NOMO-1 (cell line): ENCODE data around the gene NEK10.

Experiments used
- DNase-seq, 2 experiments: peaks; one replicate each; lab custom pipeline; 2025; ENCODE audit not compliant: unreplicated experiment in 2 of 2; lab: John Stamatoyannopoulos, UW

Gene NEK10

DNA sequence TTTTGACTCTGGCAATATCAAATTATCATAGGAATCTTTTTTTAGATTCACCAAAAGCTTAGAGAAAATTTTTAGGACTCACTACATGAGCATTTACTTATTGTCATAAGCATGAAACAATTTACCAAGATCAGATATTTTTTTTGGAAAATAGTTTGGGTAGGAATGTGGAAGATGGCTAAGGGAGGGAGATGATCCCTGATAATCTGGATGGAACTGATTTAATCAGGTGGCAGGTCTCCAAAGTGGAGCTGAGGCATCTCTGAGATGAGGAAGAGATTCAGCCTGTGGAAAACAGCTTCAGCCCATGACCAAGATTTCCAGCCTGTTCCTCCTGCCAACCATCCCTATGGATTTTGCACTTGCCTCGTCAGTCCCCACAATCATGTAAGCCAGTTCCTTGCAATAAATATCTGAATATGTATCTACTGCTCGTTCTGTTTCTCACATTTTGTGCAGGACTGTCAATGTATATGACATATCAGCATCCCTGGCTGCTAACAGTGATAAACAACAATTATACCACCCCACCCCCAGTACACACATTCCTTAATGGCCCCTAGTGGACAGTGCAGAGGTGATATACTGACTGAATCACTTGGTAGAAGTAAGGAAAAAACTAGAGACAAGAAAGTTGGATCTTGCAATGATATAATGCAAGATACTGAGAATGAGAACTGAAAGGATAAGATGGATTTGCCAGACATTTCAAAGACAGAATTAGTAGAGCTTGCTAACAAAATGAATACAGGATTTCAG is 183.8 kb downstream of the NEK10 start:
- DNase-seq: no peak

DNA sequence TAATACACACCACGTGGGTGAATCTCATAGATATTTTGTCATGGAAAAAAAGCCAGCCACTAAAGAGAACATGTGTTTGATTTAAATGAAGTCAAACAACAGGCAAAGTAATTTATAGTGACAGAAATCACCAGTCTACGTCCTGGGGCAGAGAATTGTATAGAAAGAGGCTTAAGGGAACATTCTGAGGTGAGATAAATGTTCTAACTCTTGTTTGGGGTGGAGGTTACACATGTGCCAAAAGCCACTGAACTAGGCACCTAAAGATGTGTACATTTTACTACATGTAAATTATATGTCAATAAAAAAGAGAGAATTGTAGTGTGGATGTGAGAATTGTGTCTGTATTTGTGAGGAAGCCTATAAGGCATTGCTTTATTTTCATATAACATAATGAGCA is 184.9 kb downstream of the NEK10 start:
- DNase-seq: no peak

- peak; percentile 19 to 39 for DNase-seq
These were observed 192.9 kb downstream of the NEK10 start for GRCh38 chr3:27176256-27176655.

- no peak for DNase-seq
These were observed 194.7 kb downstream of the NEK10 start for GRCh38 chr3:27174530-27174929.

- peak; percentile 80 to 99 for DNase-seq
These were observed 198.1 kb downstream of the NEK10 start for GRCh38 chr3:27171113-27171512.

DNA sequence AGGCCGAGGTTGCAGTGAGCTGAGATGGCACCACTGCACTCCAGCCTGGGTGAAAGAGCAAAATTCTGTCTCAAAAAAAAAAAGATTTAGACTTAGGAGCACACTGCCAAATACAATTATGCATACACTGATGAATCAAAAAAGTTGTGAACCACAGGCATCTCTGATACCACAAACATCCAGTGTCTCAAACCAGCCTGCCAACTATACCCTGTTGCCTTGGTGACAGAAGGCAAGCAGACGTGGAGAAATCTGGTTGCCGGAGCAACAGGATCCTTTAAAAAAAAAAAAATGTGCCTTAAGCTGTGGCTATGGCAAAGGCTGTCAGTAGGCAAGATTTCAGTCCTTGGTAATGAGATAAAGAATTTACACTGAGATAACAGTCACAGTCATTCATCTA is 202.3 kb downstream of the NEK10 start:
- no peak for DNase-seq

DNA sequence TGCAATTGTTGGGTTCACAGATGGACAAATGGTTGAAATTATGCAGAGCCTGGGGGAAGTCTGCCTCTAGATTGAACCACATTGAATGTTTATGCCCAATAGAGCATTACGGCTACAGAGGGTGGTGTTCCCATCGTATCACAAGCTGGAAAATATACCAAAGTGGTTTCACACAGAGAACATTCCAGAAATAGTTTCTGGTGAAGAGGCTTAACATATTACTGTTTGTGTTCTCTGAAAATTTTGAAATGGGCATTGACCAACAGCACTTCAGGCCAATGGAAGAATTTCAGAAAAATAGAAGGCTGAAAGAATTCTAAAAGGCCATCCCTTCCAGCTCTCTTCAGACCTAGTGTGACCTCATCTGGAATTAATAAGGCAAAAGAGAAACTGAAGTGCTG is 203.9 kb downstream of the NEK10 start:
- no peak for DNase-seq

DNA sequence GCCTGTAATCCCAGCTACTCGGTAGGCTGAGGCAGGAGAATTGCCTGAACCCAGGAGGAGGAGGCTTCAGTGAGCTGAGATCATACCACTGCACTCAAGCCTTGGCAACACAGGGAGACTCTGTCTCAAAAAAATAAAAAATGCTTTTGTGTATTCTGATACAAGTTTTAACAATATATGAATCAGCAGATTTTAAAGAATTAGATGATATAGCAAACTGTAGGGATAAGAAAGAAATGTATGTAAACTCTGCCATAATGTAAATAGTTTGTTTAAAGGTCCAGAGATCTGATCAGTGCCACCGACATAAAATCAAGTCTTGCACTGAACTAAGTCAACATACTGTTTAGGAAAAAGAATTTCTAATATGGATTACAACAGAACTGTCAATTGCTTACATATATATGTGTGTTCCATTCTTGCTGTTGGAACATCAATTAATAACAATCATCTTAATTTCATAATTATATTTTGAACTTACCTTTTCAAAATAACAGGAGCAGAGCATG is 208.3 kb downstream of the NEK10 start:
- no peak for DNase-seq

- no peak for DNase-seq
These were observed 209.0 kb downstream of the NEK10 start for GRCh38 chr3:27160146-27160545.

DNA sequence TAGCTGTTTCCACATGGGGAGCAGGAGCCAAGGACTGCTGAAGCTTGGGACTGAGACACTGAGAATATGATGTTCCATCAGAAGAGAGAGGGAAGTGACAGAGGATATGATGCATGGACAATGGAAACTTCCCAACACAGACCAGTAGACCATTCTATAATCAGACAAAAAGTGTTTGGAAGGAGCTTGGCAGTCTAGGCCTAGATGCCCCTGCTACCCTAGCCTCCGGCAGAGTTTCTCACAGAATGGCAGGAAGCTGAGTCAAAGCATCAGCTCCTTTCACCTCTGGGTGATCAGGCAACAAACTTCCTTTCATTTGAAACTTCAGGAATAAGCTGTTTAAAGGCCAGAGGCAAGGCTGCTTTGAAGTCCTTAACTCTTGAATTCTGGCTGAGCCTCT is 222.0 kb downstream of the NEK10 start:
- DNase-seq: no peak

- DNase-seq: no peak
These were observed 222.4 kb downstream of the NEK10 start for GRCh38 chr3:27146786-27147185.

GRCh38 chr3:27145719-27146118 is 223.5 kb downstream of the NEK10 start:
- no peak for DNase-seq

GRCh38 chr3:27141668-27142067 is 227.5 kb downstream of the NEK10 start:
- DNase-seq: no peak

DNA sequence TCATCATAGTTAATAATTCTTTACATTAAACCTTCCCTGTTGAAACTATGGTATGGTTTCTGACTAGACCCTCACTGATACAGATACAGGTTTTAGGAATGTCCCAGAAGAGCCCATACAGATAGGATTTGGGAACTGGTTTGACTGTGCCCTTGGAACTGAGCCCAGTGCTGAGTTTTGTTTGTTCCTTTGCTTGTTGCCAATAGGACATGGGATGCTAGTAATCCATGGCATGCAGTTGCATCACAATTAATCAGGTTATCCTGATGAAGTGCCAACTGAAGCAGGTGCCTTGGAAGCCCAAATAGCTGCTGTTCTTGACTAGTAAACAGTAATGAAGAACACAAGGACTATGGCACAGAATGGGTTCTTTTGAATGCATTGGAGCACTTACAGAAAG is 230.6 kb downstream of the NEK10 start:
- DNase-seq: no peak

- no peak for DNase-seq
These were observed 231.2 kb downstream of the NEK10 start for GRCh38 chr3:27138005-27138404.

GRCh38 chr3:27134171-27134796 is 234.9 kb downstream of the NEK10 start:
- peak; percentile 12 to 66 for DNase-seq

DNA sequence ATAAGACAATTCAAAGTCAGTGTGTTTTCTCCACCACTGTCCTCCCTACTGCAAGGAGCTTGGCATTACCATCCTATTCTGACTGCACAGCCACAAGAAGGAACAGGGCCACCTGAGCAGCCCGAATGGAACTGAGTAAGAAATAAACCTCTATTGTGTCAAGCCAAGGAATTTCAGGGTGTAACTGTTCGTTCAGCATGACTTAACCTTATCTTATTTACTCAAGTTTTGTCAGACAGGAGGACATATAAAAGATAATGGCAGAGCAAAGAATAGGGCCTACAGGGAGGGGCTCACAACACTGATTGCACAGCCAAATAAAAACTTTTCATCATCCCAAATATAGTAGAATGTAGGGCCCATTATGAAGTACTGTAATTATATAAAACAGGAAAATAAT is 236.1 kb downstream of the NEK10 start:
- DNase-seq: no peak

DNA sequence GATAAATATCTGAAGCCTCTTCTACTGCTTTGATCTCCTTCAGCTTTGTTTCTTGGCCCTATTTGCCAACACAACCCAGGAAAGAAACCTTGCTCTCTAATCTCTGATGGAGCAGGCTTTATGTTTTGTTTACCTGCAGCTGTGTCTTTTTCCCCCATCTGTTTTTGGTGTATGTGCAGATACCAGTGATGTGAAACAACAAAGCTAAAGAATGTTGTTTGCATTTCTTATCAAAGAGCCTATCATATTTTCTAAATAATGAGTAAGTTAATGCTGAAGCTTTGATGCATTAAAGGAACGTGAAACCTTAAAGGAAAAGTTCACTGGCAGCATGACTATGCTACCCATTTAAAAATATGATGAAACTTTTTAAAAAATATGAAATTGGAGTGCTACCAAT is 238.4 kb downstream of the NEK10 start:
- no peak for DNase-seq

GRCh38 chr3:27127879-27128278 is 241.3 kb downstream of the NEK10 start:
- no peak for DNase-seq

DNA sequence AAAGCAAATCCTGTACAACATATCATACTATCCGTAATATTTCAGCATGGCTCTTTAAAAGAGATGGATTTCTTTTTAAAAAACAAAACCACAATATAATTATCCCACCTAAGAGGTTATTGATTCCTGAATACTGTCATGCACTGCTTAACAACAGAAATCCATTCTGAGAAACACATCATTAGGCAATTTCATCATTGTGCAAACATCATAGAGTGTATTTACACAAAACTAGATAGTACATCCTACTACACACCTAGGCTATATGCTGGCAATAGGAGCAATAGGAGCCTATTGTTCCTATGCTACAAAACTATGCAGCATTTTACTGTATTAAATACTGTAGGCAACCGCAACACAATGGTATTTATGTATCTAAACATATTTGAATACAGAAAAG is 242.0 kb downstream of the NEK10 start:
- no peak for DNase-seq

- no peak for DNase-seq
These were observed 243.2 kb downstream of the NEK10 start for GRCh38 chr3:27125821-27126501.

GRCh38 chr3:27119639-27120038 is 249.5 kb downstream of the NEK10 start:
- no peak for DNase-seq
